Activated CD4-positive, alpha-beta T cell treated with anti-CD3 and anti-CD28 coated beads, Interleukin-2, Interleukin-6, amounts not matched to agents 100 ng/mL and 50 ng/mL, durations not matched to agents 16 hours and 8 hours (primary cell): ENCODE results near the gene FTSJ3.
A peak's percentile ranks its signal among the peaks of the same experiment; 100 is the strongest.

Experiments used
- DNase-seq: peaks from one replicate; pipeline ENCODE4 v3.0.0-alpha.2; 2020

FTSJ3 gene

GRCh38 chr17:63780928-63781327 lies 46.5 kb downstream of the FTSJ3 start:
- DNase-seq, result no peak

- no peak for DNase-seq
Measured at GRCh38 chr17:63780507-63780906, 47.0 kb downstream of the FTSJ3 start.

GRCh38 chr17:63775420-63775819 lies 52.0 kb downstream of the FTSJ3 start:
- no peak for DNase-seq

GRCh38 chr17:63774969-63775265 lies 52.5 kb downstream of the FTSJ3 start:
- peak; percentile 26 for DNase-seq

DNA sequence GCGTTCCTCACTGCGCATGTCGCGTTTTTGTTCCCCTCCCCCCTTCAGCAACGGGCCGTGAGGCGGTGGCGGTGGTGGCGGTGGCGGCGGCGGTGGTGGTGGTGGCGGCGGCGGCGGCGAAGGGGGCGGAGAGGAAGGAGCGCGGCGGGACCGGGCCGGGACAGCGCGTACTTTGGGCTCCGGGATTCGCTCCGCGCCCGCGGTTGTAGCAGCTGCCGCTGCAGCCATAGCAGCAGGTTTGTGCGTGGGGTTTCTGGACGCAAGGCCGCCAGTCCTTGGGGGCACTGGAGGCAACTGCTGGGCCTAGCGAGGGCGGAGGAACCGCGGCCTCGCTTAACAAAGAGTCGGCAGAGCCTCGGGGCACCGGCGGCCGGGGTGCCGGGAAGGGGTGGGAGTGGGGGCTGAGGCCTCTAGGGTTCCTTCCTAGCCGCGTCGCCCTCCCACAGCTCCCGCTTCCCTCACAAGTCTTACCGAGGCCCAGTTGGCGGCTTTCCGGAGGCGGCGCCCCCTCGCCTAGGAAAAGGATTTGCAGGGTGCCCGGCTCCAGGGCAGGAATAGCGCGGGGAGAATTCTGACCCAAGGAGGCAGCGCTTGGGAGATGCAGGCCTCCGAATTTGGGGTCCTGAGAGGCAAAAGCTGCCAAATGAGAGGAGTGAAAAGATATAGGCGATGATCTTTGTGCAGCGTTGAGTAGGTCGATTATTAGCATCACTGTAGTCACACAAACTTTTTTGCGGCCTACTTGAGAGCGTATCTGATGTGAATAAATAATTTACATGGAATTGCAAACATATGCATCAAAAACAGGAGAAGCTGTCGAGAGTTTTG lies 53.1 kb downstream of the FTSJ3 start, which contains the start of gene DDX42:
DDX42 (plus strand) TSS at position 30 of the 828 bp plus-strand sequence. CDS start 12,880 bp downstream, outside the sequence.
- no peak for DNase-seq

- DNase-seq, result peak; percentile 99
Measured at GRCh38 chr17:63773272-63774140, 54.0 kb downstream of the FTSJ3 start, which contains the start of gene CCDC47. Gene CCDC47, minus strand, starts transcription at chr17:63773597. Its CDS starts 7,422 bp downstream, at chr17:63766175.

GRCh38 chr17:63772801-63773271 lies 54.6 kb downstream of the FTSJ3 start:
- no peak for DNase-seq
